Pons (tissue), 1 donor: Measurements from ENCODE around the gene TGIF2.
"Not testable (repeated sequence)": the region's sequence is repeated elsewhere in the genome, so short reads cannot be mapped to it uniquely, and the experiment has no call there.

ENCODE experiments used
- DNase-seq: peaks from one replicate; pipeline ENCODE4 v3.0.0-alpha.2; 2016; ENCODE audit warnings: low spot score

TGIF2 gene

GRCh38 chr20:36614781-36615557 is 41.6 kb downstream of the TGIF2 start:
- no peak for DNase-seq

GRCh38 chr20:36620917-36621316 is 47.5 kb downstream of the TGIF2 start:
- DNase-seq = no peak

GRCh38 chr20:36623444-36623843 is 50.0 kb downstream of the TGIF2 start:
- no peak for DNase-seq

DNA sequence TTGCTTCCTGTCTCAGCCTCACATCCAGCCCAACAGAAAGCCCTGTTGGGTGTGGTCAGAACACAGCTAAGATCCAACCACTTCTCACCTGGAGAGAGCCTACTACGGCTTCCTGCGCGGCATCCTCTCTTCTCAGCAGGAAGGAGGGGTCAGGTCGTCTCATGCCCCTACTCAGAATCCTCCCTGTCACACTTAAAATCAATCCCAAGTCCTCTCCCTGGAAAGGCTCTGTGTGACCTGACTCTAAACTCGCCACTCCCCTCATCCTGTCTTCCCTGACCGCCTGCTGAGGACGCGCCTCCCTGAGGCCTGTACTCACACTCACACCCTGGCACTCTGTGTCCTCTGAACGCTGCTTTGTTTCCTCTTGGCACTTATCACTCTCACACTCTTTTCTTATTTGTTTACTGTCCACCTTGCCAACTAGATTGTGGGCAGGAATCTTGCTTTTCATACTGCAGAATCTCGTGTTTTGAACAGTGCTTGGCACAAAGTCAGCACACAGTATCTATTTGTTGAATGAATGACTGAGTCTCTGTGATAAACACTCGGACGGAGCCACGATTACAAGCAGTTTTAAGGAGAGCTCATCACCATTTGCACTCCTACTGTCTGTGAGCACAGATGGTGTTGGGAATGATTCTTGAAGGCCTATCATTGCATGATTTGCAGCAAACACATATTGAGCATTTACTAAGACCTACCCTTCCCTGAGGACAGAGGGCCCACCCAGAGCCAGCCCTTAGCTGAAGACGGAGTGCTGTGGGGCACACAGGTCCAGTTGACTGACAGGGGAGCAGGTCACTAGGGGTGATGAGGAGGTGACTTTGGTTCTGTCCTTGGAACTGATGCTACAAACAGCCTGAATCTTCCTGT is 50.9 kb downstream of the TGIF2 start:
- peak; percentile 51 for DNase-seq

DNA sequence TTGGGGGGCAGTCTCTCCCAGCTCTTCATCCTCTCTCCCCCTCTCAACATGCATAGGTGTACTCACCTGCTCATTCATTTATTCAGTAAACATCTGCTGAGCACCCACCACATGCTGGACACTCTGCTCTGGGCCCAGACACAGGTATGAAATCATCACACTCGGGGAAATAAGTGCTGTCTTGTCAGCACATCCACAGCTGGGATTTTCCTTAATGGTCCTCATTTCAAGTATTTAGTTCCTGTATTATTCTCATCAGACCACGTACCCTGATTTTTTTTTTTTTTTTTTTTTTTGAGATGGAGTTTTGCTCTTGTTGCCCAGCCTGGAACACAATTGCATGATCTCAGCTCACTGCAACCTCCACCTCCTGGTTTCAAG is 51.5 kb downstream of the TGIF2 start:
- no peak for DNase-seq

DNA sequence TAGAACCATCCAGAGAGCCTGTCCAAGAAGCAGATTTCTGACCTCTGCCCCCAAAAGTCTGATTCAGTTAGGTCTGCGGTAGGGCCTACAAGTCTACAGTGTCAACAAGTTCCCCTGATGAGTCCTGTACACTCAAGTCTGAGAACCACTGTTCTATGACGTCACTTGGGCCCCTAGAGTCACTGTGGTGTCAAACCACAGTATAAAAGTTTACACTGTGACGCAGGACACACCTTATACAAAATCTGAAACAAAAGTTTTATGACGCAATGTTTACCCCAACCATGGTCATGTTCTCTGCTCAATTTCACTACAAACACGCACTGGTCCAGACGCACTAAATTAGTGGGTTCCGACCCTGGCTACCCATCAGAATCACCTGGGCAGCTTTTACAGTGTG is 54.7 kb downstream of the TGIF2 start:
- no peak for DNase-seq

- DNase-seq = no peak
These were observed 56.6 kb downstream of the TGIF2 start for GRCh38 chr20:36629719-36630681.

- DNase-seq = no peak
These were observed 58.2 kb downstream of the TGIF2 start for GRCh38 chr20:36631646-36632045.

DNA sequence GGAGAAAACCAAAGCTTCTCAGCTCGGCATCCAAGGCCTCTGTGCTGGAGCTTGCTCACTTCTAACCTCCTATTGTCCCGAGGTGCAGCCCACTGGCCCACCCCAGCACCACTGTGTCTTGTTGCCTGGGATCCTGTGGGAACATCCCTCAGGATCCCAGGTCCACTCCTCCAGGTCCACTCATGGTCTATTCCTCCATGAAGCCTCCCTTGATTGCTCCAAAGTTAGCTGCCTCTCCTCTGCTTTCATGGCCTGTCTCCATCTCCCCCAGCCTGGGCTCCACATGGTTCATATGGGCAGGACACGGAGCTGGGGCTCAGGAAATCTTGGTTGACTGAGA is 58.7 kb downstream of the TGIF2 start:
- no peak for DNase-seq

- DNase-seq = no peak
These were observed 59.3 kb downstream of the TGIF2 start for GRCh38 chr20:36632487-36633284.

DNA sequence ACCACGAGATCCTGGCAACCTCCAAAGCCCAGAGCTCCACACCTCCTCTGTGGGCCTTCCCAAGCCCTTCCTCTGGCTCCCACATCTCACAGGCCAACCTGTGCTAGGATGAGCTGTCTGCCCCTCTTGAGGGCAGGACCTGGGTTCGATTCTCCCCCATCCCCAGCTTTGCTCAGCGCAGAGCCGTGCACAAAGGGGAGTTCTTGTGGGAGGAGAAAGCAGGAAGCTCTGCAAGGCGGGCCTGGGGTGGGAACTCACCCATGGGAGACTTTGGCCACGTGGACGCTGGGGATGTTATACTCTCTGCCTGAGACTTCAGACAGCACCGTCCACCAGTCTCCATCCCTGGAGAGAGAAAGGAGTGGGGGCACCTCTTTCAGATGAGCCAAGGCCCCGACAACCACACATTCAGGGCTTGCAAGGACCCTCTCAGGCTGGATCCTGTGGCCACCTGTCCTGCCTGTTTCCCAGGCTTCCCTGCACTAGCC is 59.9 kb downstream of the TGIF2 start:
- no peak for DNase-seq

GRCh38 chr20:36634342-36634741 is 60.9 kb downstream of the TGIF2 start:
- no peak for DNase-seq

DNA sequence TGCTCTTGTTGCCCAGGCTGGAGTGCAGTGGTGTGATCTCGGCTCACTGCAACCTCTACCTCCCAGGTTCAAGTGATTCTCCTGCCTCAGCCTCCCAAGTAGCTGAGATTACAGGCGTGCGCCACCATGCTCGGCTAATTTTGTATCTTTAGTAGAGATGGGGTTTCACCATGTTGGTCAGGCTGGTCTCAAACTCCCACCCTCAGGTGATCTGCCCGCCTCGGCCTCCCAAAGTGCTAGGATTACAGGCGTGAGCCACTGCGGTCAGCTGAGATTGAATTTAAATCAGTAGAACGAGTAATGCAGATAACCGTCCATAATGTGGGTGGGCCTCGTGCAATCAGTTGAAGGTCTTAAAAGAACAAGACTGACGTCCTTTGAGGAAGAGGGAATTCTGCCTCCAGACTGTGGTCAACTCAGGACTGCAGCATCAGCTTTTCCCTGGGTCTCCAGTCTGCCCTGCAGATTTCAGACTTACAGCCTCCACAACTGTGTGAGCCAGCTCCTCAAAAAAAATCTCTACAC is 65.5 kb downstream of the TGIF2 start:
- DNase-seq = not testable (repeated sequence)

DNA sequence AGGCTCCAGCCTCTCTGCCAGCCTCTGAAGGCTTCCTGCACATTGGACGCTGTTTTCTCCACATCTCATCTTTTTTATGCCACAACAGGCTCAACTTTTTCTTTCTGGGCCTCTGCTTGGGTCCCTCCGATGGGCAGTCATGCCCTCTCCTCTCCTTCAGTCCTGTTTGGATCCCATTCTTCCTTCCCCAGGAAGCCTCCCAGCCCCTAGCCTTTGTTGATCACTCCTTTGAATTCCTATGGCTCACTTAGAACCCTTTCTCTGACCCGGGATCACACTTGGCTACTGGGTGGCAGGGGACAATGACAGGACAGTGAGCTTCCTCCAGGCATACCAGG is 68.1 kb downstream of the TGIF2 start:
- DNase-seq = no peak

DNA sequence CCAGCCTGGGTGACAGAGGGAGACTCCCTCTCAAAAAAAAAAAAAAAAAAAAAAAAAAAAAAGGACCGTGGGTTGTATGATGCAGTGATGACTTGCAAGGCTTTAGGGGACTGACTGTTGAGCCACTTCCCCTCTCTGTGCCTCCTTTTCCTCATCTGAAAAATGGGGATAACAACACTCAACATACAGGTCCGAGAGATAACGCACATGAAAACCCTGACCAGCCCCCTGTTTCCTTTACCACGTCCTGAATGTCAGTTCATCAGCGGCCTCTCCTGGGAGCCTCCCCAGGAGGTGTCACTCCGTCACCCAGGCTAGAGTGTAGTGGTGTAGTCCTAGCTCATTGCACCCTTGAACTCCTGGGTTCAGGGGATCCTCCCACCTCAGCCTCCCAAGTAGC is 68.7 kb downstream of the TGIF2 start:
- DNase-seq = no peak
